ENCODE measurements around the gene AHCYL1. TPM values are rescaled to one million over a fixed set of nuclear protein-coding genes. Genes with fewer than 3 reads are reported as not detected.
A peak's percentile ranks its signal among the peaks of the same experiment; 100 is the strongest.

AHCYL1 gene
- polyA plus RNA-seq, 2 of the 4 experiments (the other 2 are of a cell fraction): 124 to 148 TPM

DNA sequence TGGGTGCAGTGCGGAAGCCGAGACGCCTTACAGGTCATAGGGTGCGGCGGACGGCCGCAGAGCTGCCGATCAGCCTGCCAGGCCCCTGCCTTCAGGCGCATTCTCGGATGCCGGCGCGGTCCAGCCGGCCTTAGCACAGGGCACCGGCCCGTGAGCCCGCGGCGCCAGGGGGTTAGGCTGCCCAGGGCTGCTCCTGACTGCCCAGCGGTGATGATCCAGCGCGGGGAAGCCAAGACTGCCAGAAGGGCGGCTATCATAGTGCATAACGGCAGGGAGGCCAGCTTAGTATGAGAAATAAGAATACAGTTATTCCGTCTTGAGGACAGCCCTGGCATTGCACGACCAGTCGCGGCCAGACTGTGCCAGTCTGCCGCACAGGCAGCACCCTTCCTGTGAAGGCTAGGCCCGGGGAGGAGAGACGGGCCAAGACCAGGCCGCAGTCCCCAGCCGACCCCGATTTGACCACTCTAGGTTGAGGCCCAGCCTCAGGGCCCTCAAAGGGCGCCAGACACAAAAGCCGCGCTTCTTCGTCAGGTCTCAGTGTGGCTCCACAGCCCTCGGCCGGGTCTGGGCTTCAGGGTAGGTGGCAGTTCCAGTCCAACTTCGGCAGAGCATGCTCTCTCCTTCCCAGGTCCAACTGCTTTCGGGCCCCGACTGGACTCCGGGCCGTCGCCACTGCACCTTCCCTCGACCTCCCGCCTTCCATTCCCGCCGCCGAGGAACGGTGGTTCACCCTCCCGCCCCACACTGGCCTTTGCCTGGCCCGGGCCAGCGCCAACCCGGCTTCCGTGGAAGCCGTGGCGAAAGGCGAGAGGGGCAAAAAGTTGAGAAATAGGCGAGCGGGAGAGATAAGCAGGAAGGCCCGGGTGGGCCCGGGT is 85.1 kb downstream of the AHCYL1 start (continued):
- TF ChIP-seq, protein P1, sequence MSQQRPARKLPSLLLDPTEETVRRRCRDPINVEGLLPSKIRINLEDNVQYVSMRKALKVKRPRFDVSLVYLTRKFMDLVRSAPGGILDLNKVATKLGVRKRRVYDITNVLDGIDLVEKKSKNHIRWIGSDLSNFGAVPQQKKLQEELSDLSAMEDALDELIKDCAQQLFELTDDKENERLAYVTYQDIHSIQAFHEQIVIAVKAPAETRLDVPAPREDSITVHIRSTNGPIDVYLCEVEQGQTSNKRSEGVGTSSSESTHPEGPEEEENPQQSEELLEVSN (IDR thresholded peaks at IDR 0.05; ENCODE audit: borderline replicate concordance, low read depth): no peak
- TF ChIP-seq, protein P2, sequence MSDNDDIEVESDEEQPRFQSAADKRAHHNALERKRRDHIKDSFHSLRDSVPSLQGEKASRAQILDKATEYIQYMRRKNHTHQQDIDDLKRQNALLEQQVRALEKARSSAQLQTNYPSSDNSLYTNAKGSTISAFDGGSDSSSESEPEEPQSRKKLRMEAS (IDR thresholded peaks at IDR 0.05): no peak

DNA sequence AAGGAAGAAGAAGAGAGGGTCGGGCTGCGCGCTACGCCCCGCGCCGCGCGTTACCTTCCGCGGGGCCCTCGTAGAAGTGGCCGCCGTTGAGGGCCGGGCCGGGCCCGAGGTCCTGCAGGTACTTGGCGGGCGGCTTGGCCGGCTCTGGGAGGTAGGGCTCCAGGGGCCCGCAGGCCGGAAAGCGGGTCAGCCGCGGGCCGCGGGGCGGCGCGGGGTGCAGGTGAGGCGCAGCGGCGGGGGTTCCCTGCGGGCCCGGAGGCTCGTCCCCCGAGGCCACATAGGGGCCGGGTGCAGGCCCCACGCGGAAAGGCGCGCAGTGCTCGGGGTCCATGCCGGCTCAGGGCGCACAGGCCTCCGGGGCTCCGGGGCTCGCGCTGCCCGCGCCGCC is 85.7 kb downstream of the AHCYL1 start:
- H3K9me3 ChIP-seq: no peaks in the 10 kb centered on the region
- ChIA-PET POLR2A (no interaction called here), CTCF (no interaction called here)
- ATAC-seq (no peak), FAIRE-seq (no peak), DNase-seq (ENCODE audit: low read depth in 1 of 2, low spot score in 1 of 2) (no peak)
- no peaks in the 10 kb centered on the region for H3K4me1 ChIP-seq
- H3K4me2 ChIP-seq: no peak overlapping the region
- WGBS (ENCODE audit: missing lambda C conversion rate): 93% methylated on average over 14 of the region's 52 CpGs
- H3K4me3 ChIP-seq: no peak overlapping the region
- no peak overlapping the region for H3K27ac ChIP-seq
- TF ChIP-seq, protein P3, sequence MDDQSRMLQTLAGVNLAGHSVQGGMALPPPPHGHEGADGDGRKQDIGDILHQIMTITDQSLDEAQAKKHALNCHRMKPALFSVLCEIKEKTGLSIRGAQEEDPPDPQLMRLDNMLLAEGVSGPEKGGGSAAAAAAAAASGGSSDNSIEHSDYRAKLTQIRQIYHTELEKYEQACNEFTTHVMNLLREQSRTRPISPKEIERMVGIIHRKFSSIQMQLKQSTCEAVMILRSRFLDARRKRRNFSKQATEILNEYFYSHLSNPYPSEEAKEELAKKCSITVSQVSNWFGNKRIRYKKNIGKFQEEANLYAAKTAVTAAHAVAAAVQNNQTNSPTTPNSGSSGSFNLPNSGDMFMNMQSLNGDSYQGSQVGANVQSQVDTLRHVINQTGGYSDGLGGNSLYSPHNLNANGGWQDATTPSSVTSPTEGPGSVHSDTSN (IDR thresholded peaks at IDR 0.05): no peak
- TF ChIP-seq JUNB (IDR thresholded peaks at IDR 0.05) (no peak), FOSB (CRISPR knock-in tag; IDR thresholded peaks at IDR 0.05) (no peak), KDM1A (IDR thresholded peaks at IDR 0.05; ENCODE audit: low read depth) (no peak), MAZ (IDR thresholded peaks at IDR 0.05; ENCODE audit: borderline replicate concordance, low read depth, low read length) (no peak)

DNA sequence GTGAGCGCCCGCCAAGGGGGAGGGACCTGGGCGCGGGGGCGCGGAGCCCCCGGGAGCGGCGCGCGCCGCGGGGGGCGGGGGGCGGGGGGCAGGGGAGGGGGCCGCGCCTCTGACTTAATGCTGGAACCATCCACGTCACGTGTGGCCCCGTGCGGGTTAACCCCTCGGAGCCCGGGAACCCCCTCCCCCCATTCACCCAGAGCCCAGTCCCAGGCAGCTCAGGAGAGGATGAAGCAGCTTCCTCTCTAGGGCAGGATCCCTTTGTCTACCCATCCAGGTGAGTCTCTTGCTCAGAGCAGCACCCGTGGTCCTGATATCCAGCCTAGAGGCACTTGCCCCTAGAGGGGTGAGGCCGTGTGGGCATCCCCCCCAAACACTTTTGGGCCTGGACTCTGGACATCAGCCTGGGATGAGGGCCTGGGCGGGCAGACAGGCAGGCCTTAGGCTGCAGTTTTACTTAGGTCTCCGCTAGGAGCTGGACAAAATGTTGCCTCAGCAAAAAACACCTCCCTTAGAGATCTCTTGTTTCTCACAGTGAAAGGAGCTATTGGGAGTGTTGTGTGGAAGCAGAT is 86.2 kb downstream of the AHCYL1 start, which contains the start of gene ALX3:
TSS of gene ALX3 (minus strand) at position 2 of the 572 bp plus-strand sequence. CDS start 60 bp downstream, outside the sequence.
- peak; percentile 57 for TF ChIP-seq MAFK (IDR thresholded peaks at IDR 0.05; ENCODE audit: partially characterized antibody)
- TF ChIP-seq, protein P4, sequence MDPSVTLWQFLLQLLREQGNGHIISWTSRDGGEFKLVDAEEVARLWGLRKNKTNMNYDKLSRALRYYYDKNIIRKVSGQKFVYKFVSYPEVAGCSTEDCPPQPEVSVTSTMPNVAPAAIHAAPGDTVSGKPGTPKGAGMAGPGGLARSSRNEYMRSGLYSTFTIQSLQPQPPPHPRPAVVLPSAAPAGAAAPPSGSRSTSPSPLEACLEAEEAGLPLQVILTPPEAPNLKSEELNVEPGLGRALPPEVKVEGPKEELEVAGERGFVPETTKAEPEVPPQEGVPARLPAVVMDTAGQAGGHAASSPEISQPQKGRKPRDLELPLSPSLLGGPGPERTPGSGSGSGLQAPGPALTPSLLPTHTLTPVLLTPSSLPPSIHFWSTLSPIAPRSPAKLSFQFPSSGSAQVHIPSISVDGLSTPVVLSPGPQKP (IDR thresholded peaks at IDR 0.05; ENCODE audit: low read depth, low read length): no peak
- DNase-seq (ENCODE audit: low read depth in 1 of 2, low spot score in 1 of 2) (no peak), FAIRE-seq (no peak), ATAC-seq (no peak)
- CTCF ChIA-PET: interaction anchor here (0.8 to 1.2 kb wide), 4 partner anchors 16 to 42 kb away, joined by 3 to 7 read pairs (median 3); no protein-coding TSS in a partner anchor
- no peak within 1 kb of the TSS for H3K4me3 ChIP-seq
- H3K4me1 ChIP-seq: no peaks in the 10 kb centered on the region
- no peaks in the 10 kb centered on the region for H3K9me3 ChIP-seq
- WGBS (ENCODE audit: missing lambda C conversion rate): 100% methylated on average over 1 of the region's 27 CpGs
- no peak within 1 kb of the TSS for H3K4me2 ChIP-seq
- POLR2A ChIA-PET: no interaction called here
- no peak within 1 kb of the TSS for H3K27ac ChIP-seq

Other genes starting within 250 kb of the AHCYL1 start
- 55.7 and 67.6 TPM in 2 replicates for gene GSTM3, start 243.7 kb upstream of the AHCYL1 start, polyA plus RNA-seq (2011; rRNA removed)
- gene GSTM3, start 243.7 kb upstream of the AHCYL1 start, polyA plus RNA-seq (2017; fragmentation: RNase III; extraction: RNeasy Plus Mini Kit Qiagen cat#74134 plus additional on column Dnase treatment): 39.8 to 44.1 TPM (median 43.0 TPM) in 3 replicates
- 5.1 and 7.4 TPM in 2 replicates for gene EPS8L3, start 220.8 kb upstream of the AHCYL1 start, polyA plus RNA-seq (2011; rRNA removed)
- gene EPS8L3, start 220.8 kb upstream of the AHCYL1 start, polyA plus RNA-seq (2017; fragmentation: RNase III; extraction: RNeasy Plus Mini Kit Qiagen cat#74134 plus additional on column Dnase treatment): 1.4 to 3.3 TPM (median 2.4 TPM) in 3 replicates
- gene CSF1, start 73.9 kb upstream of the AHCYL1 start, polyA plus RNA-seq (2011; rRNA removed): 36.3 and 45.7 TPM in 2 replicates
- 35.1 to 42.4 TPM (median 37.5 TPM) in 3 replicates for gene CSF1, start 73.9 kb upstream of the AHCYL1 start, polyA plus RNA-seq (2017; fragmentation: RNase III; extraction: RNeasy Plus Mini Kit Qiagen cat#74134 plus additional on column Dnase treatment)
- 16.4 and 20.2 TPM in 2 replicates for gene STRIP1, start 49.9 kb downstream of the AHCYL1 start, polyA plus RNA-seq (2011; rRNA removed)
- 14.4 to 16.7 TPM (median 16.1 TPM) in 3 replicates for gene STRIP1, start 49.9 kb downstream of the AHCYL1 start, polyA plus RNA-seq (2017; fragmentation: RNase III; extraction: RNeasy Plus Mini Kit Qiagen cat#74134 plus additional on column Dnase treatment)
- not detected in 2 replicates for gene ALX3, start 85.9 kb downstream of the AHCYL1 start, polyA plus RNA-seq (2011; rRNA removed)
- not detected in 3 replicates for gene ALX3, start 85.9 kb downstream of the AHCYL1 start, polyA plus RNA-seq (2017; fragmentation: RNase III; extraction: RNeasy Plus Mini Kit Qiagen cat#74134 plus additional on column Dnase treatment)
- gene UBL4B, start 127.7 kb downstream of the AHCYL1 start, polyA plus RNA-seq (2011; rRNA removed): not detected in 2 replicates
- gene UBL4B, start 127.7 kb downstream of the AHCYL1 start, polyA plus RNA-seq (2017; fragmentation: RNase III; extraction: RNeasy Plus Mini Kit Qiagen cat#74134 plus additional on column Dnase treatment): not detected in 3 replicates
- gene SLC6A17, start 165.7 kb downstream of the AHCYL1 start, polyA plus RNA-seq (2011; rRNA removed): 0.56 and 0.91 TPM in 2 replicates
- 2.2 to 2.5 TPM (median 2.3 TPM) in 3 replicates for gene SLC6A17, start 165.7 kb downstream of the AHCYL1 start, polyA plus RNA-seq (2017; fragmentation: RNase III; extraction: RNeasy Plus Mini Kit Qiagen cat#74134 plus additional on column Dnase treatment)
- 1.1 and 1.8 TPM in 2 replicates for gene KCNC4, start 225.5 kb downstream of the AHCYL1 start, polyA plus RNA-seq (2011; rRNA removed)
- 2.2 to 2.4 TPM (median 2.2 TPM) in 3 replicates for gene KCNC4, start 225.5 kb downstream of the AHCYL1 start, polyA plus RNA-seq (2017; fragmentation: RNase III; extraction: RNeasy Plus Mini Kit Qiagen cat#74134 plus additional on column Dnase treatment)